ENCODE data around the gene SPEG. TPM values are rescaled to one million over a fixed set of nuclear protein-coding genes. Genes with fewer than 3 reads are reported as not detected.

Gene SPEG
- total RNA-seq, 1 experiment from 2014 or later: 55.3 TPM

- Mint-ChIP-seq H3K4me1 (no peaks in the 10 kb centered on the region; the same call in 1 of the 2 replicates), H3K27ac (no peak overlapping the region), H3K9me3 (no peaks in the 10 kb centered on the region), H3K27me3 (ENCODE audit: low read depth) (peaks cover 8% of the 10 kb centered on the region), H3K36me3 (no peaks in the 10 kb centered on the region), H3K4me3 (no peak overlapping the region)
- no peak for DNase-seq (ENCODE audit: low spot score)
- ChIA-PET POLR2A (interaction anchor here (1.0 kb wide), 1 partner anchor 26 kb away, joined by 4 read pairs; no protein-coding TSS in a partner anchor), CTCF (interaction anchor here (1.1 to 2.6 kb wide), 5 partner anchors 25 to 101 kb away, joined by 3 to 22 read pairs (median 5); no protein-coding TSS in a partner anchor)
- TF ChIP-seq ZNF423 (CRISPR knock-in tag; IDR thresholded peaks at IDR 0.05): no peak
- no peak for TF ChIP-seq TCF7 (CRISPR knock-in tag; IDR thresholded peaks at IDR 0.05; ENCODE audit: low read depth)
- TF ChIP-seq PRRX2 (CRISPR knock-in tag; IDR thresholded peaks at IDR 0.05): no peak
- no peak for TF ChIP-seq FOXJ3 (CRISPR knock-in tag; IDR thresholded peaks at IDR 0.05; ENCODE audit: borderline replicate concordance)
- TF ChIP-seq E2F1 (CRISPR knock-in tag; IDR thresholded peaks at IDR 0.05): no peak
- TF ChIP-seq, protein P1, sequence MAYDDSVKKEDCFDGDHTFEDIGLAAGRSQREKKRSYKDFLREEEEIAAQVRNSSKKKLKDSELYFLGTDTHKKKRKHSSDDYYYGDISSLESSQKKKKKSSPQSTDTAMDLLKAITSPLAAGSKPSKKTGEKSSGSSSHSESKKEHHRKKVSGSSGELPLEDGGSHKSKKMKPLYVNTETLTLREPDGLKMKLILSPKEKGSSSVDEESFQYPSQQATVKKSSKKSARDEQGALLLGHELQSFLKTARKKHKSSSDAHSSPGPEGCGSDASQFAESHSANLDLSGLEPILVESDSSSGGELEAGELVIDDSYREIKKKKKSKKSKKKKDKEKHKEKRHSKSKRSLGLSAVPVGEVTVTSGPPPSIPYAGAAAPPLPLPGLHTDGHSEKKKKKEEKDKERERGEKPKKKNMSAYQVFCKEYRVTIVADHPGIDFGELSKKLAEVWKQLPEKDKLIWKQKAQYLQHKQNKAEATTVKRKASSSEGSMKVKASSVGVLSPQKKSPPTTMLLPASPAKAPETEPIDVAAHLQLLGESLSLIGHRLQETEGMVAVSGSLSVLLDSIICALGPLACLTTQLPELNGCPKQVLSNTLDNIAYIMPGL (CRISPR knock-in tag; IDR thresholded peaks at IDR 0.05): no peak
- TF ChIP-seq NR3C1 (CRISPR knock-in tag; conservative IDR thresholded peaks at IDR 0.05; ENCODE audit: low read depth): no peak
- no peak for TF ChIP-seq MAX (CRISPR knock-in tag; IDR thresholded peaks at IDR 0.05)
- no peak for TF ChIP-seq STAT6 (CRISPR knock-in tag; conservative IDR thresholded peaks at IDR 0.05; ENCODE audit: low read depth)
- TF ChIP-seq NR2C2 (CRISPR knock-in tag; IDR thresholded peaks at IDR 0.05): no peak
- TF ChIP-seq TP53 (CRISPR knock-in tag; IDR thresholded peaks at IDR 0.05): no peak
- TF ChIP-seq CREB1 (CRISPR knock-in tag; IDR thresholded peaks at IDR 0.05): no peak
- TF ChIP-seq NFATC4 (CRISPR knock-in tag; IDR thresholded peaks at IDR 0.05): no peak
- no peak for TF ChIP-seq FOXK1 (CRISPR knock-in tag; IDR thresholded peaks at IDR 0.05)
- TF ChIP-seq ZNF232 (CRISPR knock-in tag; IDR thresholded peaks at IDR 0.05): no peak
- TF ChIP-seq ZNF219 (CRISPR knock-in tag; IDR thresholded peaks at IDR 0.05; ENCODE audit: borderline replicate concordance): no peak
- no peak for TF ChIP-seq ZMAT4 (CRISPR knock-in tag; IDR thresholded peaks at IDR 0.05)
- TF ChIP-seq ZNF416 (CRISPR knock-in tag; IDR thresholded peaks at IDR 0.05): no peak
- TF ChIP-seq PRDM15 (CRISPR knock-in tag; IDR thresholded peaks at IDR 0.05): no peak
- ATAC-seq: no peak
Observed at GRCh38 chr2:219428469-219428868, 6.2 kb upstream of the SPEG start.
